HepG2 (cell line): ENCODE results near the gene CD1B. TPM values are rescaled to one million over a fixed set of nuclear protein-coding genes. Genes with fewer than 3 reads are reported as not detected.

ENCODE experiments used
- ATAC-seq: fragments of 200-7000 bp; cut with Tn5 transposase; 3 replicates; pipeline ENCODE4 v1.9.1; 2020; ENCODE audit warnings: mild to moderate bottlenecking, moderate library complexity
- BruUV-seq: library from RNA; stranded (reverse); fragments of 400-500 nt; replicated peaks from 2 replicates; lab custom pipeline; 2021; lab: Mats Ljungman, UMichigan
- CTCF ChIA-PET: fragments of 300-600 bp; formaldehyde crosslinking; extraction: SDS; loops from one replicate; lab custom pipeline; 2021; ENCODE audit warnings: low total read pairs, inconsistent platforms, low intra/inter-chr PET ratio; lab: Yijun Ruan, JAX
- POLR2A ChIA-PET: fragments of 350-600 bp; sonication (Branson Sonifier 250); formaldehyde crosslinking; loops from one replicate; lab custom pipeline; 2020; ENCODE audit warnings: antibody characterized with exemption, inconsistent platforms; lab: Yijun Ruan, JAX
- DNase-seq: peaks from one replicate; pipeline ENCODE4 v3.0.0-alpha.2; 2015; ENCODE audit warnings: low spot score
- FAIRE-seq: peaks from 3 replicates; lab custom pipeline; 2011; peaks lifted over from hg19 to GRCh38; lab: Jason Lieb, UNC
- H2AFZ ChIP-seq: one replicate; pipeline ENCODE4 v1.6.1; 2011; ENCODE audit warnings: low read length, inconsistent platforms
- H3K27ac ChIP-seq: fragments of 300-600 bp; 3 replicates; pipeline ENCODE4 v1.8.0; 2011; ENCODE audit warnings: mixed run types, mild to moderate bottlenecking, mixed read lengths, low read length, inconsistent platforms; ENCODE audit not compliant: insufficient read depth; ENCODE audit errors: extremely low read length
- H3K27me3 ChIP-seq, 2 experiments: fragments of 200-600 bp in 1 of 2; 2 replicates in 1 of 2; 3 replicates in 1 of 2; pipeline versions ENCODE4 v1.6.0 to v1.8.0; 2011; ENCODE audit warnings: low read length in 2 of 2, mild to moderate bottlenecking in 2 of 2, moderate library complexity in 2 of 2, inconsistent platforms in 1 of 2; ENCODE audit not compliant: insufficient read depth in 2 of 2, control insufficient read depth in 1 of 2
- H3K36me3 ChIP-seq, 2 experiments: fragments of 200-600 bp in 1 of 2; replicated peaks in 1 of 2; 2 replicates in 1 of 2; 3 replicates in 1 of 2; pipeline versions ENCODE4 v1.5.1 to v1.8.0; 2011; ENCODE audit warnings: low read length in 2 of 2, inconsistent platforms in 1 of 2; ENCODE audit not compliant: insufficient read depth in 2 of 2, control insufficient read depth in 1 of 2
- H3K4me1 ChIP-seq: 2 replicates; pipeline ENCODE4 v1.5.1; 2012; ENCODE audit warnings: low read length, inconsistent platforms; ENCODE audit not compliant: insufficient read depth
- H3K4me2 ChIP-seq: 2 replicates; pipeline ENCODE4 v1.6.0; 2011; ENCODE audit warnings: low read depth, low read length, inconsistent platforms
- H3K4me3 ChIP-seq, 3 experiments: fragments of 200-600 bp in 1 of 3; sonication (generic), shearing (Covaris generic) in 1 of 3; replicated peaks in 1 of 3; 2 replicates each; pipeline ENCODE4 v1.5.1; 2011 to 2016; ENCODE audit warnings: low read length in 3 of 3, inconsistent platforms in 2 of 3, low read depth in 2 of 3, mild to moderate bottlenecking in 2 of 3, control low read depth in 1 of 3, mixed read lengths in 1 of 3; ENCODE audit not compliant: insufficient read depth in 1 of 3
- H3K79me2 ChIP-seq: one replicate; pipeline ENCODE4 v1.6.1; 2011; ENCODE audit warnings: low read length, inconsistent platforms; ENCODE audit not compliant: insufficient read depth
- H3K9ac ChIP-seq: 2 replicates; pipeline ENCODE4 v1.6.0; 2011; ENCODE audit warnings: mild to moderate bottlenecking, low read depth, low read length, inconsistent platforms; ENCODE audit not compliant: insufficient read depth
- H3K9me3 ChIP-seq: 2 replicates; pipeline ENCODE4 v1.5.1; 2012; ENCODE audit warnings: mild to moderate bottlenecking, low read length
- H4K20me1 ChIP-seq: 2 replicates; pipeline ENCODE4 v1.6.0; 2011; ENCODE audit warnings: inconsistent platforms, mild to moderate bottlenecking, low read length, moderate library complexity; ENCODE audit not compliant: insufficient read depth
- BRF2 ChIP-seq: sonication (generic); formaldehyde crosslinking; IDR thresholded peaks from 2 replicates; pipeline ENCODE4 v1.8.1; 2022; ENCODE audit warnings: mild to moderate bottlenecking, missing genetic modification reagents
- DPF2 ChIP-seq: sonication (generic); formaldehyde crosslinking; IDR thresholded peaks from 2 replicates; pipeline ENCODE4 v1.4.0; 2020; ENCODE audit warnings: mild to moderate bottlenecking, low read depth, missing genetic modification reagents, borderline replicate concordance
- NFIC ChIP-seq: IDR thresholded peaks from 2 replicates; pipeline ENCODE4 v1.6.1; 2012; ENCODE audit warnings: mild to moderate bottlenecking, low read length, inconsistent platforms
- POGZ ChIP-seq: sonication (generic); formaldehyde crosslinking; IDR thresholded peaks from 2 replicates; pipeline ENCODE4 v1.4.0; 2020; ENCODE audit warnings: mild to moderate bottlenecking, missing genetic modification reagents
- RBFOX2 ChIP-seq: fragments of 200-400 bp; formaldehyde crosslinking; IDR thresholded peaks from 2 replicates; pipeline ENCODE4 v1.6.1; 2017; ENCODE audit warnings: low read depth, mild to moderate bottlenecking, low read length
- TAF1 ChIP-seq: sonication (generic); formaldehyde crosslinking; IDR thresholded peaks from 2 replicates; pipeline ENCODE4 v1.4.0; 2020; ENCODE audit warnings: missing genetic modification reagents
- ZNF138 ChIP-seq: sonication (generic); formaldehyde crosslinking; IDR thresholded peaks from 2 replicates; pipeline ENCODE4 v1.5.0; 2020; ENCODE audit warnings: mild to moderate bottlenecking, low read depth, missing genetic modification reagents
- ZNF383 ChIP-seq: sonication (generic); formaldehyde crosslinking; IDR thresholded peaks from 2 replicates; pipeline ENCODE4 v1.4.0; 2020; ENCODE audit warnings: missing genetic modification reagents, mild to moderate bottlenecking, borderline replicate concordance
- ZNF780A ChIP-seq: sonication (generic); formaldehyde crosslinking; IDR thresholded peaks from 2 replicates; pipeline ENCODE4 v1.8.0; 2022; ENCODE audit warnings: mild to moderate bottlenecking, missing genetic modification reagents, moderate library complexity
- WGBS: methylation state at CpG from one replicate; pipeline ENCODE4 v1.1.6; 2017; ENCODE audit warnings: low lambda C conversion rate; 5-methylcytosine and 5-hydroxymethylcytosine counted together
- in situ Hi-C: cut with HindIII; loops from 2 replicates; pipeline ENCODE4 v1.10.0; 2017; ENCODE audit warnings: low pct_unique_long_range_greater_than_20kb; ENCODE audit not compliant: extremely low pct_ligation_motif_present
- intact Hi-C: fragments of 100-400 bp; cut with micrococcal nuclease; formaldehyde crosslinking; loops from one replicate; pipeline ENCODE4 v1.10.0; 2022; ENCODE audit not compliant: unreplicated experiment
- polyA plus RNA-seq, 8 experiments: library from polyadenylated mRNA; depleted of rRNA in 3 of 8; stranded (reverse) in 7 of 8; unstranded in 1 of 8; fragments of >200 nt; fragmentation: Illumina TruSeq in 4 of 8; extraction: Trizol in 4 of 8; gene quantifications; 2 replicates each; pipeline versions ENCODE4 v1.2.1 to v1.2.3, GENCODE V29; 2011 to 2016; ENCODE audit warnings: low read depth in 4 of 8, missing spikeins in 1 of 8, mixed read lengths in 1 of 8; ENCODE audit not compliant: insufficient read depth in 1 of 8
- total RNA-seq, 5 experiments: library from RNA; depleted of rRNA; stranded (reverse); fragments of >200 nt; fragmentation: Illumina TruSeq; extraction: Trizol; gene quantifications; 2 replicates each; pipeline ENCODE4 v1.2.3, GENCODE V29; 2016; ENCODE audit warnings: low read depth in 1 of 5
- TF ChIP-seq, protein P1 (sequence below): sonication (generic); formaldehyde crosslinking; IDR thresholded peaks from 2 replicates; pipeline ENCODE4 v1.4.0; 2020; ENCODE audit warnings: mild to moderate bottlenecking, missing genetic modification reagents

Gene CD1B
- total and polyA plus RNA-seq, 2 of the 13 experiments (the other 11 are each of a cell fraction or from before 2014, with no cell fraction given), result not detected

DNA sequence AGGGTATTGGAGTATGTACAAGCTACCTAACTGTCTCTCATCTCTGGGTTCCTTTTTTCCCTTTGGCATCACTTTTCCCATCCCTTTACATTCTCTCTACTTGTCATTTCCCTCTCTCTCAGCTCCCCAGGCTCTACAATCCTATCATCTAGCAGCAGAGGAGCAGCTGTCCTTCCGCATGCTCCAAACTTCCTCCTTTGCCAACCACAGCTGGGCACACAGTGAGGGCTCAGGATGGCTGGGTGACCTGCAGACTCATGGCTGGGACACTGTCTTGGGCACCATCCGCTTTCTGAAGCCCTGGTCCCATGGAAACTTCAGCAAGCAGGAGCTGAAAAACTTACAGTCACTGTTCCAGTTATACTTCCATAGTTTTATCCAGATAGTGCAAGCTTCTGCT, 22.9 kb upstream of the CD1B start:
- no peak for DNase-seq
- ChIA-PET CTCF (no interaction called here), POLR2A (no interaction called here)
- H3K36me3 ChIP-seq, result no peaks in the 10 kb centered on the region
- WGBS, result 13% methylated on average over 2 of the region's 2 CpGs
- H3K27me3 ChIP-seq, result 0 out of 5 replicates have a peak, but pooled peaks cover 0 to 1% of the 10 kb centered on the region in 2 experiments
- H3K9me3 ChIP-seq, result peaks cover 23% of the 10 kb centered on the region; the same call in 1 of the 2 replicates
- no peak overlapping the region for H3K27ac ChIP-seq
- no TSS peak for BruUV-seq
- no peak for TF ChIP-seq NFIC
- no peak for TF ChIP-seq BRF2 (CRISPR knock-in tag)
- no peak overlapping the region for H2AFZ ChIP-seq
- in situ Hi-C loops, result no loop called here
- no peak overlapping the region for H3K4me2 ChIP-seq
- intact Hi-C loops, result no loop called here
- no peak overlapping the region for H3K4me3 ChIP-seq
- FAIRE-seq, result no peak
- ATAC-seq, result no peak
- no peaks in the 10 kb centered on the region for H3K4me1 ChIP-seq
- H3K79me2 ChIP-seq, result no peaks in the 10 kb centered on the region
- no peaks in the 10 kb centered on the region for H4K20me1 ChIP-seq
- H3K9ac ChIP-seq, result no peak overlapping the region

GRCh38 chr1:158353303-158354075, 22.2 kb upstream of the CD1B start, which contains the start of gene CD1E:
Gene CD1E (plus strand): TSS chr1:158353894. CDS start chr1:158353989, 95 bp downstream.
- DNase-seq (no peak), ATAC-seq (no peak)
- Histone ChIP-seq H2AFZ (no peak within 1 kb of the TSS), H3K27me3 (0 out of 5 replicates have a peak, but pooled peaks cover 0 to 1% of the 10 kb centered on the region in 2 experiments), H3K36me3 (no peaks in the 10 kb centered on the region), H3K4me2 (no peak within 1 kb of the TSS), H3K9me3 (peaks cover 16% of the 10 kb centered on the region; the same call in 1 of the 2 replicates), H3K9ac (no peak within 1 kb of the TSS)
- POLR2A ChIA-PET, result no interaction called here
- no TSS peak for BruUV-seq
- intact Hi-C loops, result no loop called here
- 0% methylated on average over 6 of the region's 6 CpGs for WGBS
- in situ Hi-C loops, result no loop called here
- TF ChIP-seq ZNF383 (CRISPR knock-in tag), result no peak
- TF ChIP-seq TAF1 (CRISPR knock-in tag), result no peak
- no peak for TF ChIP-seq ZNF138
- no peak for TF ChIP-seq POGZ
- no peak for TF ChIP-seq DPF2 (CRISPR knock-in tag)
- TF ChIP-seq, protein P1, sequence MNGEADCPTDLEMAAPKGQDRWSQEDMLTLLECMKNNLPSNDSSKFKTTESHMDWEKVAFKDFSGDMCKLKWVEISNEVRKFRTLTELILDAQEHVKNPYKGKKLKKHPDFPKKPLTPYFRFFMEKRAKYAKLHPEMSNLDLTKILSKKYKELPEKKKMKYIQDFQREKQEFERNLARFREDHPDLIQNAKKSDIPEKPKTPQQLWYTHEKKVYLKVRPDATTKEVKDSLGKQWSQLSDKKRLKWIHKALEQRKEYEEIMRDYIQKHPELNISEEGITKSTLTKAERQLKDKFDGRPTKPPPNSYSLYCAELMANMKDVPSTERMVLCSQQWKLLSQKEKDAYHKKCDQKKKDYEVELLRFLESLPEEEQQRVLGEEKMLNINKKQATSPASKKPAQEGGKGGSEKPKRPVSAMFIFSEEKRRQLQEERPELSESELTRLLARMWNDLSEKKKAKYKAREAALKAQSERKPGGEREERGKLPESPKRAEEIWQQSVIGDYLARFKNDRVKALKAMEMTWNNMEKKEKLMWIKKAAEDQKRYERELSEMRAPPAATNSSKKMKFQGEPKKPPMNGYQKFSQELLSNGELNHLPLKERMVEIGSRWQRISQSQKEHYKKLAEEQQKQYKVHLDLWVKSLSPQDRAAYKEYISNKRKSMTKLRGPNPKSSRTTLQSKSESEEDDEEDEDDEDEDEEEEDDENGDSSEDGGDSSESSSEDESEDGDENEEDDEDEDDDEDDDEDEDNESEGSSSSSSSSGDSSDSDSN (CRISPR knock-in tag), result no peak
- TF ChIP-seq RBFOX2, result no peak
- no peak for TF ChIP-seq ZNF780A
- TF ChIP-seq, all 625 proteins: peak for 0
- no peaks in the 10 kb centered on the region for H4K20me1 ChIP-seq
- CTCF ChIA-PET, result no interaction called here
- FAIRE-seq, result no peak
- no peaks in the 10 kb centered on the region for H3K79me2 ChIP-seq
- H3K4me3 ChIP-seq, result no peak within 1 kb of the TSS
- H3K4me1 ChIP-seq, result no peaks in the 10 kb centered on the region
- H3K27ac ChIP-seq, result no peak within 1 kb of the TSS
